Smooth muscle cell (in vitro differentiated cells): Measurements from ENCODE around the gene SMAD9. TPM values are rescaled to one million over a fixed set of nuclear protein-coding genes. Genes with fewer than 3 reads are reported as not detected.
A peak's percentile ranks its signal among the peaks of the same experiment; 100 is the strongest.

Experiments used
- DNase-seq: peaks from one replicate; lab custom pipeline; 2025; ENCODE audit not compliant: unreplicated experiment; lab: John Stamatoyannopoulos, UW
- H2AFZ ChIP-seq: fragments of 200-600 bp; sonication (generic); 2 replicates; pipeline ENCODE4 v1.6.0; 2016; ENCODE audit warnings: antibody characterized with exemption, low read depth, mild to moderate bottlenecking
- H3F3A ChIP-seq: fragments of 200-600 bp; sonication (generic); 2 replicates; pipeline ENCODE4 v1.6.0; 2017; ENCODE audit warnings: antibody characterized with exemption, low read depth
- H3K27ac ChIP-seq: fragments of 200-600 bp; sonication (generic); 2 replicates; pipeline ENCODE4 v1.5.1; 2016; ENCODE audit warnings: low read depth, mild to moderate bottlenecking
- H3K27me3 ChIP-seq: fragments of 200-600 bp; sonication (generic); 2 replicates; pipeline ENCODE4 v1.6.1; 2016; ENCODE audit warnings: low read depth, mild to moderate bottlenecking
- H3K36me3 ChIP-seq: fragments of 200-600 bp; sonication (generic); 2 replicates; pipeline ENCODE4 v1.5.1; 2016; ENCODE audit warnings: low read depth
- H3K4me1 ChIP-seq: fragments of 200-600 bp; sonication (generic); 2 replicates; pipeline ENCODE4 v1.5.1; 2016; ENCODE audit warnings: low read depth
- H3K4me2 ChIP-seq: fragments of 200-600 bp; sonication (generic); 2 replicates; pipeline ENCODE4 v1.6.0; 2016; ENCODE audit warnings: mild to moderate bottlenecking
- H3K4me3 ChIP-seq: fragments of 200-600 bp; sonication (generic); 2 replicates; pipeline ENCODE4 v1.5.1; 2016; ENCODE audit warnings: mild to moderate bottlenecking
- H3K79me2 ChIP-seq: fragments of 200-600 bp; sonication (generic); 2 replicates; pipeline ENCODE4 v1.6.0; 2016; ENCODE audit warnings: low read depth, mild to moderate bottlenecking
- H3K9ac ChIP-seq: fragments of 200-600 bp; sonication (generic); 2 replicates; pipeline ENCODE4 v1.6.0; 2016; ENCODE audit warnings: low read depth
- H3K9me3 ChIP-seq: fragments of 200-600 bp; sonication (generic); replicated peaks from 2 replicates; pipeline ENCODE4 v1.5.1; 2016; ENCODE audit warnings: low read depth
- H4K20me1 ChIP-seq: fragments of 200-600 bp; sonication (generic); 2 replicates; pipeline ENCODE4 v1.6.0; 2016; ENCODE audit warnings: low read depth
- WGBS: methylation state at CpG from one replicate; pipeline ENCODE4 v1.1.7; 2016; ENCODE audit warnings: low lambda C conversion rate; 5-methylcytosine and 5-hydroxymethylcytosine counted together
- polyA plus RNA-seq: library from polyadenylated mRNA; unstranded; fragments of >200 nt; fragmentation: Nextera tagmentation; extraction: Ambion mirVana; gene quantifications from 2 replicates; pipeline ENCODE4 v1.2.1, GENCODE V29; 2016
- total RNA-seq: library from RNA; depleted of rRNA; stranded (reverse); fragments of >200 nt; gene quantifications from 2 replicates; pipeline ENCODE4 v1.2.3, GENCODE V29; 2014
- TF ChIP-seq, protein P1 (sequence below): fragments of 200-600 bp; sonication (generic); IDR thresholded peaks from 2 replicates; pipeline ENCODE4 v1.5.1; 2017; ENCODE audit warnings: borderline replicate concordance, mild to moderate bottlenecking, antibody characterized with exemption; ENCODE audit not compliant: insufficient read depth, poor library complexity, severe bottlenecking

The SMAD9 gene
- total RNA-seq = 7.1 and 11.5 TPM in 2 replicates
- polyA plus RNA-seq = 6.6 and 7.1 TPM in 2 replicates

DNA sequence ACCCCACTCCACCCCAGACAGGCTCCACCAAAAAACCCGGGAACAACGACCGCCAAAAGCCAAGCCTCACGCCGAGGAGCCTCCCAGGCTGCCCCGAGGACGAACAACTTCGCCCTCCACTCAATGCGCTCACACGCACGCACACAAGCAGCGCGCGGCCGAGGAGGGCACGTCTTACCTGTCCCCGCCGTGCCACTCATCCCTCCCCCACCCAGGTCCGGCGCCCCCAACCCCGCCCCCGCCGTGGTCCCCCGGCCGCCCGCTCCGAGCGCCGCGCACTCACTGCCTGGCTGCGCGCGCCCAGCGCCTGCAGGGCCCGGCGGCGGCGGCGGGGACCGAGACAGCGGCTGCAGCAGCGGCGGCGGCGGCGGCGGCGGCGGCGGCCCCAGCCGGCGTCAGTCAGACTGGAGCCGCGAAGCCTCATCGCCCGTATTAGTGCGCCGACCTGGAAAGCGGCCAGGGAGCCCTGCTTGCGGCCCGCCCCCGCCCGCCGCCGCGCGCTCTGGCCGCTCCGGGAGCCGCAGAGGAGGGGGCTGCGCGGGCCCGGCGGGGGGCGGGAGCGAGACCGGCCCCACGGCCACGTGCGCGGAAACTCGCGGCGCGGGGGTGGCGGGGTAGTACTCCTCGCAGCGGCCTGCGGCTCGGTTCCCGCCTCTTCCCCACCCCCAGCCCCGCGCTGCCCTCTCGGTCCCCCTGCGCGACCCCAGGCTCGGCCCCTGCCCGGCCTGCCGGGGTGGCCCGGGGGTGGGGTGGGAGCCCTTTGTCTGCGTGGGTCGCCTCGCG lies at the start of gene SMAD9:
Gene SMAD9 (minus strand): TSS at position 406 of the 783 bp plus-strand sequence. CDS start 40,549 bp downstream, outside the sequence.
- peak within 1 kb of the TSS; percentile 5 for H3K9ac ChIP-seq
- H3K4me2 ChIP-seq = peak within 1 kb of the TSS; percentile 83
- 0% methylated on average over 24 of the region's 104 CpGs for WGBS
- peak; percentile 49 for DNase-seq
- no peaks in the 10 kb centered on the region for H4K20me1 ChIP-seq
- H3K4me1 ChIP-seq = peaks cover 20% of the 10 kb centered on the region
- no peaks in the 10 kb centered on the region for H3K9me3 ChIP-seq
- no peaks in the 10 kb centered on the region for H3K27me3 ChIP-seq
- H3K4me3 ChIP-seq = peak within 1 kb of the TSS; percentile 51
- H3K79me2 ChIP-seq = peaks cover 29% of the 10 kb centered on the region
- peak within 1 kb of the TSS; percentile 60 for H3K27ac ChIP-seq
- peak within 1 kb of the TSS; percentile 73 for H2AFZ ChIP-seq
- peaks cover 12% of the 10 kb centered on the region for H3F3A ChIP-seq
- H3K36me3 ChIP-seq = no peaks in the 10 kb centered on the region
- TF ChIP-seq, protein P1, sequence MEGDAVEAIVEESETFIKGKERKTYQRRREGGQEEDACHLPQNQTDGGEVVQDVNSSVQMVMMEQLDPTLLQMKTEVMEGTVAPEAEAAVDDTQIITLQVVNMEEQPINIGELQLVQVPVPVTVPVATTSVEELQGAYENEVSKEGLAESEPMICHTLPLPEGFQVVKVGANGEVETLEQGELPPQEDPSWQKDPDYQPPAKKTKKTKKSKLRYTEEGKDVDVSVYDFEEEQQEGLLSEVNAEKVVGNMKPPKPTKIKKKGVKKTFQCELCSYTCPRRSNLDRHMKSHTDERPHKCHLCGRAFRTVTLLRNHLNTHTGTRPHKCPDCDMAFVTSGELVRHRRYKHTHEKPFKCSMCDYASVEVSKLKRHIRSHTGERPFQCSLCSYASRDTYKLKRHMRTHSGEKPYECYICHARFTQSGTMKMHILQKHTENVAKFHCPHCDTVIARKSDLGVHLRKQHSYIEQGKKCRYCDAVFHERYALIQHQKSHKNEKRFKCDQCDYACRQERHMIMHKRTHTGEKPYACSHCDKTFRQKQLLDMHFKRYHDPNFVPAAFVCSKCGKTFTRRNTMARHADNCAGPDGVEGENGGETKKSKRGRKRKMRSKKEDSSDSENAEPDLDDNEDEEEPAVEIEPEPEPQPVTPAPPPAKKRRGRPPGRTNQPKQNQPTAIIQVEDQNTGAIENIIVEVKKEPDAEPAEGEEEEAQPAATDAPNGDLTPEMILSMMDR = no peak

DNA sequence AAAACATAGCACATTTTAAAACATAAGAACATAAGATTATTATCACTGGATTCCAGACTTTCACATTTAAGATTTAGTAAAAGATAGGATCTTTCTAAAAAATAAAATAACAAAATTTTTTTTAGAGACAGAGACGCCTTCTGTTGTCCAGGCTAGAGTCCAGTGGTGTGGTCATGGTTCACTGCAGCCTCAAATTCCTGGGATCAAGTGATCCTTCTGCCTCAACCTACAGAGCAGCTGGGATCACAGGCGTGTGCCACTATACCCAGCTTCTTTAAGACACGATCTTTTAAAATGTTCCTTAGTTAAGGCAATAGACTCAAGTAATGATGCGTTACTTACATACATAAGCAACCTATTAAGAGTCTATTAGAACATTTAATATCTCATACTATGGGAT lies 46.4 kb upstream of the SMAD9 start:
- H3K27me3 ChIP-seq = no peaks in the 10 kb centered on the region
- no peaks in the 10 kb centered on the region for H3K9me3 ChIP-seq
- no peaks in the 10 kb centered on the region for H3K79me2 ChIP-seq
- H3K4me1 ChIP-seq = peaks cover 3% of the 10 kb centered on the region
- H3K4me3 ChIP-seq = no peak overlapping the region
- peaks cover 12% of the 10 kb centered on the region for H3K36me3 ChIP-seq
- no peak overlapping the region for H2AFZ ChIP-seq
- no peaks in the 10 kb centered on the region for H4K20me1 ChIP-seq
- H3K27ac ChIP-seq = peak overlapping the region; percentile 47
- H3K9ac ChIP-seq = no peak overlapping the region
- TF ChIP-seq, protein P1 = no peak
- 93% methylated on average over 4 of the region's 4 CpGs for WGBS
- H3F3A ChIP-seq = no peaks in the 10 kb centered on the region
- no peak overlapping the region for H3K4me2 ChIP-seq
- DNase-seq = no peak

DNA sequence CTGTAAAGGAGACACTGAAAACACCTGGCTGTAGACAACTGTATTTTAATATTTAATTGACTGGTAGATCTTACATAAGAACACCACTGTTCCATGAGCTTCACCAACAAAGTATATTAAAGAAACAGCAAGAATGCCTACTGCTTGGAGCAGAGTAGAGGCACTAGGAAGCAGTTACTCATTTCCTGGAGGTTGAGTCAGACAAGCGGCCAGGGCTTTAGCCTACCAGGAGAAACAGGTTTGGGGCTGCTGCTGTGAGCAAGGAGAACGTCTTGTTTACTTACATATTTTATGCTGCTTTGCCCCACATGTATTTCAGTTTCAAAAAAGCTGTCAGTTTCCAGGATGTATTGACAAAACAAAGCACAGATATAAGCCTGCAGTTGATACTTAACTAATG lies 45.7 kb upstream of the SMAD9 start:
- H3K79me2 ChIP-seq = no peaks in the 10 kb centered on the region
- no peaks in the 10 kb centered on the region for H4K20me1 ChIP-seq
- peak overlapping the region; percentile 47 for H3K27ac ChIP-seq
- H2AFZ ChIP-seq = no peak overlapping the region
- DNase-seq = no peak
- TF ChIP-seq, protein P1 = no peak
- H3K9me3 ChIP-seq = no peaks in the 10 kb centered on the region
- H3K4me1 ChIP-seq = peaks cover 3% of the 10 kb centered on the region
- H3K4me3 ChIP-seq = no peak overlapping the region
- no peak overlapping the region for H3K9ac ChIP-seq
- WGBS = 15% methylated on average over 2 of the region's 2 CpGs
- no peaks in the 10 kb centered on the region for H3F3A ChIP-seq
- H3K36me3 ChIP-seq = peaks cover 12% of the 10 kb centered on the region
- no peaks in the 10 kb centered on the region for H3K27me3 ChIP-seq
- H3K4me2 ChIP-seq = peak overlapping the region; percentile 36
